GM20000 (cell line): ENCODE measurements around the gene FAM20A.

Experiments
- DNase-seq: peaks from one replicate; pipeline ENCODE4 v3.0.0; 2012; ENCODE audit warnings: low spot score
- TF ChIP-seq, protein P1 (sequence below): IDR thresholded peaks from 2 replicates; pipeline ENCODE4 v1.5.1; 2012; ENCODE audit warnings: mild to moderate bottlenecking, control low read depth; ENCODE audit errors: extremely low read depth, missing control alignments

Gene FAM20A

GRCh38 chr17:68564415-68565111, 36.6 kb downstream of the FAM20A start:
- DNase-seq, result no peak
- TF ChIP-seq, protein P1, sequence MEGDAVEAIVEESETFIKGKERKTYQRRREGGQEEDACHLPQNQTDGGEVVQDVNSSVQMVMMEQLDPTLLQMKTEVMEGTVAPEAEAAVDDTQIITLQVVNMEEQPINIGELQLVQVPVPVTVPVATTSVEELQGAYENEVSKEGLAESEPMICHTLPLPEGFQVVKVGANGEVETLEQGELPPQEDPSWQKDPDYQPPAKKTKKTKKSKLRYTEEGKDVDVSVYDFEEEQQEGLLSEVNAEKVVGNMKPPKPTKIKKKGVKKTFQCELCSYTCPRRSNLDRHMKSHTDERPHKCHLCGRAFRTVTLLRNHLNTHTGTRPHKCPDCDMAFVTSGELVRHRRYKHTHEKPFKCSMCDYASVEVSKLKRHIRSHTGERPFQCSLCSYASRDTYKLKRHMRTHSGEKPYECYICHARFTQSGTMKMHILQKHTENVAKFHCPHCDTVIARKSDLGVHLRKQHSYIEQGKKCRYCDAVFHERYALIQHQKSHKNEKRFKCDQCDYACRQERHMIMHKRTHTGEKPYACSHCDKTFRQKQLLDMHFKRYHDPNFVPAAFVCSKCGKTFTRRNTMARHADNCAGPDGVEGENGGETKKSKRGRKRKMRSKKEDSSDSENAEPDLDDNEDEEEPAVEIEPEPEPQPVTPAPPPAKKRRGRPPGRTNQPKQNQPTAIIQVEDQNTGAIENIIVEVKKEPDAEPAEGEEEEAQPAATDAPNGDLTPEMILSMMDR, result no peak

DNA sequence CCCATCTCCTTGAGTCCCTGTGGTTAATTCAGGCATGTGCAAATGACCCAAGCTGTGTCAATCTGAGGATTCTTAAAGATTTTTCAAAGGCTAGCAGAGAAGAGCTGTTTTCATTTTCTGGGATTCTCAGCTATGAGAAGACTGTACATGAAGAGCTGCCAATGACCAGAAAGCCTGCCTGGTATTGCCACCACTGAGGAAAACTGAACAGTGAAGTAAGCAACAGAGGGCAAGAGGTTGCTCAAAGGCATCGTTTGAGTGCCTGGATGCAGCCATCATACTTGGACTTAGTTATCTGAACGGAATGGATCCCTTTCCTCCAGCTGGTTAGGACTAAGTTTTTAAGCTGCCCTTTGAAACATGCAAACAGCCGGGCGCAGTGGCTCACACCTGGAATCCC, 38.4 kb downstream of the FAM20A start:
- no peak for DNase-seq

GRCh38 chr17:68560966-68561720, 40.0 kb downstream of the FAM20A start:
- TF ChIP-seq, protein P1, result no peak

More for the DNA sequence above, 38.4 kb downstream of the FAM20A start:
- TF ChIP-seq, protein P1, result no peak

DNA sequence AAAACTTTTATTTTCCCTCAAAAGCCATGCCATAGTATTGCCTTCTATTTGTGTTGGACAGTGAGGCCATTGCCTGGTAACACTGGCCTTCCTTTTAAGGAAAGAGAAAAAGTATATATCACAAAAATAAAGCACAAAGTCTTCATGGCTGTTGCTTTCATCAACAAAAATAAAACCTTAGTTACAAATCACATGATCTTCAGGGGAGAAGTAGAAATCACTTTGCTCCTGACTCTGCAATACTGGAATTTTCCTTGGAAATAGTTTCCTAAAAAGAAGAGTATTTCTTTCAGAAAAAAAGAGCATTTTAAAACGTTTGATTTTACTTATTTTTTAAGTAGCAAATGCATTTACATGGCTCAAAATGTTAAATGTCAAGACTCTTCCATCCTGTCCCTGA, 41.9 kb downstream of the FAM20A start:
- TF ChIP-seq, protein P1, result no peak
- DNase-seq, result no peak

More at GRCh38 chr17:68560966-68561720, 40.0 kb downstream of the FAM20A start:
- DNase-seq, result no peak

- no peak for DNase-seq
- TF ChIP-seq, protein P1, result no peak
Measured at GRCh38 chr17:68556551-68556950, 44.6 kb downstream of the FAM20A start.

GRCh38 chr17:68544111-68544915, 56.9 kb downstream of the FAM20A start:
- TF ChIP-seq, protein P1, result no peak
- DNase-seq, result no peak
